ENCODE results near the gene FGF6. TPM values are rescaled to one million over a fixed set of nuclear protein-coding genes. Genes with fewer than 3 reads are reported as not detected.

The FGF6 gene
- total and polyA plus RNA-seq, 9 of the 15 experiments (the other 6 are each of a cell fraction or from before 2014, with no cell fraction given), result 0.14 TPM; not detected in 8

GRCh38 chr12:4486980-4487379 lies 41.4 kb upstream of the FGF6 start:
- ChIA-PET CTCF (ENCODE audit: low intra/inter-chr PET ratio) (no interaction called here), POLR2A (interaction anchor here (0.6 to 1.0 kb wide), 2 partner anchors 11 to 21 kb away, joined by 3 read pairs; no protein-coding TSS in a partner anchor)
- Histone ChIP-seq H3K9me3 (replicated peaks; ENCODE audit: control insufficient read depth, insufficient read depth, low read depth, low read length) (no peaks in the 10 kb centered on the region), H3K27me3 (ENCODE audit: control insufficient read depth in 2 of 2, insufficient read depth in 2 of 2, low read length in 2 of 2) (no peaks in the 10 kb centered on the region), H3K9ac (ENCODE audit: insufficient read depth in 1 of 2, low read depth in 2 of 2, low read length in 2 of 2) (no peak overlapping the region), H3K36me3 (ENCODE audit: control insufficient read depth, insufficient read depth, low read length) (peaks cover 19% of the 10 kb centered on the region; the same call in 2 of the 3 replicates), H3K27ac (ENCODE audit: extremely low read depth, low read depth, low read length) (no peak overlapping the region), H3K4me3 (no peak overlapping the region), H4K20me1 (replicated peaks; ENCODE audit: control insufficient read depth, insufficient read depth, low read length) (no peaks in the 10 kb centered on the region), H3K4me1 (replicated peaks in 1 of 2; ENCODE audit: control insufficient read depth in 2 of 2, insufficient read depth in 2 of 2, low read length in 2 of 2) (no peaks in the 10 kb centered on the region), H2AFZ (ENCODE audit: low read depth, low read length) (no peak overlapping the region), H3K4me2 (ENCODE audit: insufficient read depth, low read length) (no peak overlapping the region), H3K79me2 (ENCODE audit: control insufficient read depth, insufficient read depth, low read length) (no peaks in the 10 kb centered on the region), H3K9me1 (ENCODE audit: control insufficient read depth, insufficient read depth, low read length) (no peaks in the 10 kb centered on the region)
- BruUV-seq (replicated peaks), result no TSS peak
- DNase-seq (ENCODE audit: extremely low read depth in 1 of 4, low spot score in 3 of 4), result no peak
- no peak for FAIRE-seq
- no peak for TF ChIP-seq RFX5 (IDR thresholded peaks at IDR 0.05; ENCODE audit: low read depth, low read length)
- TF ChIP-seq ZNF717 (CRISPR knock-in tag; IDR thresholded peaks at IDR 0.05), result no peak
- TF ChIP-seq NR1H2 (CRISPR knock-in tag; IDR thresholded peaks at IDR 0.05), result no peak
- no peak for TF ChIP-seq ARID4B (CRISPR knock-in tag; IDR thresholded peaks at IDR 0.05)
- TF ChIP-seq RHOXF2B (CRISPR knock-in tag; conservative IDR thresholded peaks at IDR 0.05), result no peak
- no peak for TF ChIP-seq BHLHE40 (IDR thresholded peaks at IDR 0.05; ENCODE audit: low read length)
- TF ChIP-seq CXXC5 (CRISPR knock-in tag; IDR thresholded peaks at IDR 0.05), result no peak
- no peak for TF ChIP-seq HOMEZ (CRISPR knock-in tag; IDR thresholded peaks at IDR 0.05)
- TF ChIP-seq NR2F6 (CRISPR knock-in tag; IDR thresholded peaks at IDR 0.05), result no peak
- intact Hi-C loops (cut with micrococcal nuclease), result no loop called here
- ATAC-seq, result no peak
- in situ Hi-C loops (cut with MboI), result no loop called here
- WGBS (ENCODE audit: insufficient coverage, low coverage, missing lambda C conversion rate), result 83% methylated on average over 2 of the region's 2 CpGs
